Astrocyte (in vitro differentiated cells and primary cell): ENCODE measurements around the gene FAF1. TPM values are rescaled to one million over a fixed set of nuclear protein-coding genes. Genes with fewer than 3 reads are reported as not detected.

ENCODE experiments used
- DNase-seq: peaks from one replicate; pipeline ENCODE4 v3.0.0-alpha.2; 2010; ENCODE audit warnings: low read depth
- FAIRE-seq: peaks from 2 replicates; lab custom pipeline; 2011; peaks lifted over from hg19 to GRCh38; lab: Jason Lieb, UNC
- H2AFZ ChIP-seq: 2 replicates; pipeline ENCODE4 v1.6.0; 2012; ENCODE audit warnings: low read depth, low read length, inconsistent platforms
- H3K27ac ChIP-seq: 2 replicates; pipeline ENCODE4 v1.5.1; 2011; ENCODE audit warnings: low read depth, low read length, inconsistent platforms
- H3K27me3 ChIP-seq: 2 replicates; pipeline ENCODE4 v1.6.0; 2011; ENCODE audit warnings: low read length, inconsistent platforms; ENCODE audit not compliant: insufficient read depth
- H3K36me3 ChIP-seq: 2 replicates; pipeline ENCODE4 v1.5.1; 2011; ENCODE audit warnings: low read length, inconsistent platforms; ENCODE audit not compliant: insufficient read depth
- H3K4me1 ChIP-seq: 2 replicates; pipeline ENCODE4 v1.5.1; 2011; ENCODE audit warnings: low read length, inconsistent platforms; ENCODE audit not compliant: insufficient read depth
- H3K4me2 ChIP-seq: 2 replicates; pipeline ENCODE4 v1.6.0; 2012; ENCODE audit warnings: low read length, inconsistent platforms
- H3K4me3 ChIP-seq: 2 replicates; pipeline ENCODE4 v1.5.1; 2011; ENCODE audit warnings: low read depth, mild to moderate bottlenecking, low read length, inconsistent platforms; ENCODE audit not compliant: insufficient read depth
- H3K79me2 ChIP-seq: 2 replicates; pipeline ENCODE4 v1.6.0; 2012; ENCODE audit warnings: mild to moderate bottlenecking, low read length, inconsistent platforms; ENCODE audit not compliant: insufficient read depth
- H3K9ac ChIP-seq: 2 replicates; pipeline ENCODE4 v1.6.0; 2012; ENCODE audit warnings: mild to moderate bottlenecking, low read length, inconsistent platforms
- H3K9me3 ChIP-seq: 2 replicates; pipeline ENCODE4 v1.5.1; 2012; ENCODE audit warnings: low read depth, mild to moderate bottlenecking, low read length, inconsistent platforms; ENCODE audit not compliant: insufficient read depth
- H4K20me1 ChIP-seq: 2 replicates; pipeline ENCODE4 v1.6.0; 2012; ENCODE audit warnings: low read length, inconsistent platforms; ENCODE audit not compliant: insufficient read depth
- H3K27ac Mint-ChIP-seq: one replicate; pipeline ENCODE4 v1.8.0; 2021; ENCODE audit warnings: mild to moderate bottlenecking, mixed read lengths; ENCODE audit not compliant: unreplicated experiment
- H3K27me3 Mint-ChIP-seq: one replicate; pipeline ENCODE4 v1.8.0; 2021; ENCODE audit warnings: low read depth, mixed read lengths; ENCODE audit not compliant: unreplicated experiment
- H3K36me3 Mint-ChIP-seq: one replicate; pipeline ENCODE4 v1.8.0; 2021; ENCODE audit warnings: low read depth, mixed read lengths; ENCODE audit not compliant: unreplicated experiment
- H3K4me1 Mint-ChIP-seq: one replicate; pipeline ENCODE4 v1.8.0; 2021; ENCODE audit warnings: low read depth, mixed read lengths; ENCODE audit not compliant: unreplicated experiment
- H3K4me3 Mint-ChIP-seq: one replicate; pipeline ENCODE4 v1.8.0; 2021; ENCODE audit warnings: mild to moderate bottlenecking, moderate library complexity, mixed read lengths; ENCODE audit not compliant: unreplicated experiment
- H3K9me3 Mint-ChIP-seq: one replicate; pipeline ENCODE4 v1.8.0; 2021; ENCODE audit warnings: mild to moderate bottlenecking, mixed read lengths; ENCODE audit not compliant: unreplicated experiment
- EZH2 ChIP-seq: IDR thresholded peaks from 2 replicates; pipeline ENCODE4 v1.6.1; 2012; ENCODE audit warnings: mild to moderate bottlenecking, low read length, inconsistent platforms; ENCODE audit not compliant: insufficient read depth
- total RNA-seq: library from RNA; stranded (reverse); gene quantifications from 2 replicates; pipeline ENCODE4 v1.2.1, GENCODE V29; 2021
- TF ChIP-seq, protein P1 (sequence below): IDR thresholded peaks from 2 replicates; pipeline ENCODE4 v1.5.1; 2011; ENCODE audit warnings: low read depth, mild to moderate bottlenecking, inconsistent platforms, low read length, moderate library complexity; ENCODE audit not compliant: insufficient read depth

FAF1 gene
- total RNA-seq, 1 donor from 2014 or later = 35.4 TPM

- no peaks in the 10 kb centered on the region for H3K27me3 ChIP-seq
- H3K4me2 ChIP-seq = no peak overlapping the region
- no peaks in the 10 kb centered on the region for H3K4me1 ChIP-seq
- no peaks in the 10 kb centered on the region for H3K36me3 ChIP-seq
- no peak overlapping the region for H3K27ac Mint-ChIP-seq
- peaks cover 23% of the 10 kb centered on the region for H3K36me3 Mint-ChIP-seq
- H3K9ac ChIP-seq = no peak overlapping the region
- no peak overlapping the region for H3K4me3 ChIP-seq
- no peak overlapping the region for H2AFZ ChIP-seq
- no peaks in the 10 kb centered on the region for H4K20me1 ChIP-seq
- H3K27me3 Mint-ChIP-seq = no peaks in the 10 kb centered on the region
- TF ChIP-seq, protein P1, sequence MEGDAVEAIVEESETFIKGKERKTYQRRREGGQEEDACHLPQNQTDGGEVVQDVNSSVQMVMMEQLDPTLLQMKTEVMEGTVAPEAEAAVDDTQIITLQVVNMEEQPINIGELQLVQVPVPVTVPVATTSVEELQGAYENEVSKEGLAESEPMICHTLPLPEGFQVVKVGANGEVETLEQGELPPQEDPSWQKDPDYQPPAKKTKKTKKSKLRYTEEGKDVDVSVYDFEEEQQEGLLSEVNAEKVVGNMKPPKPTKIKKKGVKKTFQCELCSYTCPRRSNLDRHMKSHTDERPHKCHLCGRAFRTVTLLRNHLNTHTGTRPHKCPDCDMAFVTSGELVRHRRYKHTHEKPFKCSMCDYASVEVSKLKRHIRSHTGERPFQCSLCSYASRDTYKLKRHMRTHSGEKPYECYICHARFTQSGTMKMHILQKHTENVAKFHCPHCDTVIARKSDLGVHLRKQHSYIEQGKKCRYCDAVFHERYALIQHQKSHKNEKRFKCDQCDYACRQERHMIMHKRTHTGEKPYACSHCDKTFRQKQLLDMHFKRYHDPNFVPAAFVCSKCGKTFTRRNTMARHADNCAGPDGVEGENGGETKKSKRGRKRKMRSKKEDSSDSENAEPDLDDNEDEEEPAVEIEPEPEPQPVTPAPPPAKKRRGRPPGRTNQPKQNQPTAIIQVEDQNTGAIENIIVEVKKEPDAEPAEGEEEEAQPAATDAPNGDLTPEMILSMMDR = no peak
- no peak for TF ChIP-seq EZH2
- DNase-seq = no peak
- FAIRE-seq = no peak
- H3K9me3 ChIP-seq = no peaks in the 10 kb centered on the region
- no peak overlapping the region for H3K27ac ChIP-seq
- no peaks in the 10 kb centered on the region for H3K79me2 ChIP-seq
- H3K4me3 Mint-ChIP-seq = no peak overlapping the region
- peaks cover 6% of the 10 kb centered on the region for H3K9me3 Mint-ChIP-seq
- peaks cover 3% of the 10 kb centered on the region for H3K4me1 Mint-ChIP-seq
Measured at GRCh38 chr1:50493710-50494109, 466.4 kb downstream of the FAF1 start.

GRCh38 chr1:50492142-50492541 is 467.9 kb downstream of the FAF1 start:
- Histone ChIP-seq H3K4me1 (no peaks in the 10 kb centered on the region), H3K27ac (no peak overlapping the region), H3K4me2 (no peak overlapping the region), H3K4me3 (no peak overlapping the region), H4K20me1 (no peaks in the 10 kb centered on the region), H3K27me3 (no peaks in the 10 kb centered on the region), H3K9me3 (no peaks in the 10 kb centered on the region), H3K79me2 (no peaks in the 10 kb centered on the region), H3K9ac (no peak overlapping the region), H3K36me3 (no peaks in the 10 kb centered on the region), H2AFZ (no peak overlapping the region)
- no peak for FAIRE-seq
- H3K4me3 Mint-ChIP-seq = no peak overlapping the region
- TF ChIP-seq EZH2 = no peak
- TF ChIP-seq, protein P1 = no peak
- H3K36me3 Mint-ChIP-seq = peaks cover 17% of the 10 kb centered on the region
- H3K4me1 Mint-ChIP-seq = peaks cover 3% of the 10 kb centered on the region
- H3K27me3 Mint-ChIP-seq = no peaks in the 10 kb centered on the region
- H3K27ac Mint-ChIP-seq = no peak overlapping the region
- DNase-seq = no peak
- peaks cover 4% of the 10 kb centered on the region for H3K9me3 Mint-ChIP-seq

DNA sequence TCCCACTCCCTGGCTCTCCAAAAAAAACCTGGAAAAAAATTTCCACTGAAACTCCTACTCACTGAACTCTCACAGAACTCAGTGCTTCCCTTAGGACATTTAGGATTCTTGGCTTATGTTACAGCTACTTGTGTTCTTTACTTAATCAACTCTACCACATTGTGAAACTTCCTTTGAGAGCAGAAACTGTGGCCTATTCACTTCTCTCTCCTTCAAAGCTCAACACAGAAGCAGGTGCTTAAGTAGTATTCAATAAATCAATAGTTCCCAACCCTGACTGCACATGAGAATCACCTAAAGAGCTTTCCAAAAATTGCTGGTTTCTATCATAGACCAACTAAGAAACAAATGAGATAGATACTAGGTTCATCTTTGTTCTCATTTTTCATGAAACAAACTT is 468.9 kb downstream of the FAF1 start:
- Histone ChIP-seq H2AFZ (no peak overlapping the region), H3K9me3 (no peaks in the 10 kb centered on the region), H3K36me3 (no peaks in the 10 kb centered on the region), H3K4me2 (no peak overlapping the region), H3K27ac (no peak overlapping the region), H3K4me1 (no peaks in the 10 kb centered on the region), H3K79me2 (no peaks in the 10 kb centered on the region), H3K27me3 (no peaks in the 10 kb centered on the region), H3K4me3 (no peak overlapping the region), H3K9ac (no peak overlapping the region), H4K20me1 (no peaks in the 10 kb centered on the region)
- Mint-ChIP-seq H3K27me3 (no peaks in the 10 kb centered on the region), H3K36me3 (peaks cover 9% of the 10 kb centered on the region), H3K9me3 (no peaks in the 10 kb centered on the region), H3K4me3 (no peak overlapping the region), H3K4me1 (peaks cover 3% of the 10 kb centered on the region), H3K27ac (no peak overlapping the region)
- DNase-seq (no peak), FAIRE-seq (no peak)
- TF ChIP-seq, protein P1 = no peak
- TF ChIP-seq EZH2 = no peak
